ENCODE data around the gene SLTM.
"Not testable (repeated sequence)": the region's sequence is repeated elsewhere in the genome, so short reads cannot be mapped to it uniquely, and the experiment has no call there.

The SLTM gene

DNA sequence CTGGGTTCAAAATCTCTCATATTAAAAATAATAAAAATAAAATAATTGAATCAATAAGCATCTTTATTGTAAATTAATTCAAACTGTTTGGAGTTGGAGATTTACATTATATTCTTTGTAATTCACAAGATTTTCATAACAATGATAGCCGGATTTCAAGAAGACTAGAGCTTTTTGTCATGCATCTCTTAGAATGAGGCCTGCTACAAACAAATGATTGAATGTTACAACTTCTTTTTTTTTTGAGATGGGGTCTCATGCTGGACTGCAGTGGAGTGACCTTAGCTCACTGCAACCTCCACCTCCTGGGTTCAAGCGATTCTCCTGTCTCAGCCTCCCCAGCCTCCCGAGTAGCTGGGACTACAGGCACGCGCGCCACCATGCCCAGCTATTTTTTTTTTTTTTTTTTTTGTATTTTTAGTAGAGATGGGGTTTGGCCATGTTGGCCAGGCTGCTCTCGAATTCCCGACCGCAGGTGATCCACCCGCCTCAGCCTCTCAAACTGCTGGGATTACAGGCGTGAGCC, 3.5 kb downstream of the SLTM start:
- no peak for DNase-seq

DNA sequence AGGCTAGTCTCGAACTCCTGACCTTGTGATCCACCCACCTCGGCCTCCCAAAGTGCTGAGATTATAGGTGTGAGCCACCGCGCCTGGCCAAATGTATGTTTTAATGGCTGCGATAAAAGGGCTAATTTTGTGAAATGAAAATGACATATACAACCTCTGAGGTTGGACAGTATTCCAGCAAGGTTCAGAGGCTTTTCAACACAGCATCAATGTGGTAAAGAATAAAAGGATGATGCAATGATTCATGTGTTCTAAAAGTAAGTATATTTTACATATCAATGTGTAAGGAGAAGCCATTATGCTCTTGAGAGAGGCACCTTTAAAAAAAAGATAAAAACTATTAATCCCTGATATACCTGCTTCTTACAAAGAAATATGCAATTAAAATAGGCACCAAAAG, 6.7 kb downstream of the SLTM start:
- DNase-seq, result no peak

DNA sequence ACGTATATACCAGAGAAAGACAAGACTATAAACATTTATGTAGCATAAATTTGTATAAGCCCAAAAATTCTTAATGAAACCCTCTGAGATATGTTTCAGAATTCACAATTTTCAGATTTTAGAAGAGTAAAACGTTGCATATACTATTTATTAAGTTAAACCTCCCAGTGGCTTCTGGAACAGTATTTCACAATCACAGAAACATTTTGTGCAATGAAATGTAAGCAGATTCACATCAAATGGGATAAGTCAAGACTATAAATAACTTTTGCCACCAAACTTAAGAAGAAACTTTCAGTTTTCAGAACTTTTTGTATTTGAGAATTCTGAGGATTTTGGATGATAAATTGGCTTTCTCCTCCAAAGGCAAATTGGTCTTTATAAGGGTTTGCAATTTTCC, 9.2 kb downstream of the SLTM start:
- no peak for DNase-seq

DNA sequence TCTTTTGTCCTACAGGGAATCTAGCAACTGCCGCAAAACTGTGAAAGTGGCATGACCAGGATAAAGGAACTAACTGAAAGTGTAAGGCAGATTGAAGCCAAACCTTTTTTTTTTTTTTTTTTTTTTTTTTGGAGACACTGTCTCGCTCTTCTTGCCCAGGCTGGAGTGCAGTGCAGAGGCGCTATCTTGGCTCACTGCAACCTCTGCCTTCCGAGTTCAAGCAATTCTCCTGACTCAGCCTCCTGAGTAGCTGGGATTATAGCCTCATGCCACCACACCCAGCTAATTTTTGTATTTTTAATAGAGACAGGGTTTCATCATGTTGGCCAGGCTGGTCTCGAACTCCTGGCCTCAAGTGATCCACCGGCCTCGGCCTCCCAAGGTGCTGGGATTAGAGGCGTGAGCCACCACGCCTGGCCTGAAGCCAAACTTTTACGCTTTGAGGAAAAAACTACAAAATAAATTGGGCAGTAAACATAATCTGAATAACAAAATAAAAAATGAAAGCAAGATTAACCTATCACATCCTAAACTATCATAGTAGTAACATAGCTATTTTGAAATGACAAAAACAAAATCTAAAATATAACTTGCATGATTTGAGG, 9.7 kb downstream of the SLTM start:
- no peak for DNase-seq

DNA sequence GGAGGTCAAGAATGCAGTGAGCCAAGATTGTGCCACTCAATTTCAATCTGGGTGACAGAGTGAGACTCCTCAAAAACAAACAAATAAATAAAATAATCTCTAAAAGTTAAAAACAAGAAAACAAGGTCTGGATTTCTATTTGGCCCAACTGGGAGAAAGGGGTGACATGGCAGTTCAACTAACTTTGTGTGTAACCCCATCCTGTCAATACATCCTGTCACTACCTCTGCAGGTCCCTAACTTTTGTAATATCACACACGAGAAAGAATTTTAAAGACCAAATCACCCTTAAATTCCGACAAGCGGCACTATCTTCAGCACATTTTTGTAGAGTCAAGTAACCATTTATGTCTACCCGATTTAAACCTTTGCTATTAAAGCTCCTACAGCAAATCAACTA, 10.2 kb downstream of the SLTM start:
- DNase-seq, result no peak

DNA sequence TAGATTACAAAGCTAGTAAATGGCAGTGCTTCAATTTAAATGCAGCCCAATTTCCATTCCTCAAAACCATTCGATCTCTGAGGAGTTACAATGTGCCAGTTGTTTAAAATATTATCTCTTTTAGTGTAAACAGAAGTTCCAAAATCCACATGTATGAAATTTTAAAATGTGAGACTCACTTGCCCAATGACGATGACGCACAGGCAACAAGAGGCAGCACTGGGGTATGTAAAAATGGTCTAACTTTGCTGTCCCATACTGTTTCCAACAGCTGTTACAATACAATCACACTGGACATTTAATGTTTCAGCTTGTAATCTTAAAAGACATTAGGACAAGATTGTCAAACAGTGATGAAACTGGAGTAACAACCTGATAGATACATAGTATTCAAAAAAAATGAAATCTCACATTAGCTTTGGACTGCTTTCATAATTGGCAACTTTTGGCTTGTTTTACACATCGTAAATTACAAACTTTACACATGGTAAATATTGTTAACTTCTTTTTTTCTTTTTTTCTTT, 12.2 kb downstream of the SLTM start:
- DNase-seq, result no peak

DNA sequence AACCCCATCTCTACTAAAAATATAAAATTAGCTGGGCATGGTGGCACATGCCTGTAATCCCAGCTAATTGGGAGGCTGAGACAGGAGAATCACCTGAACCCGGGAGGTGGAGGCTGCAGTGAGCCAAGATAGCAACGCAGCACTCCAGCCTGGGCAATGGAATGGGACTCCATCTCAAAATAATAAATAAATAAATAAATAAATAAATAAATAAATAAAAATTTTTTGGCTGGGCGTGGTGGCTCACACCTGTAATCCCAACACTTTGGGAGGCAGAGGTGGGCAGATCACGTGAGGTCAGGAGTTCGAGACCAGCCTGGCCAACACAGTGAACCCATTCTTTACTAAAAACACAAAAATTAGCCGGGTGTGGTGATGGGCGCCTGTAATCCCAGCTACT, 13.0 kb downstream of the SLTM start:
- not testable (repeated sequence) for DNase-seq

DNA sequence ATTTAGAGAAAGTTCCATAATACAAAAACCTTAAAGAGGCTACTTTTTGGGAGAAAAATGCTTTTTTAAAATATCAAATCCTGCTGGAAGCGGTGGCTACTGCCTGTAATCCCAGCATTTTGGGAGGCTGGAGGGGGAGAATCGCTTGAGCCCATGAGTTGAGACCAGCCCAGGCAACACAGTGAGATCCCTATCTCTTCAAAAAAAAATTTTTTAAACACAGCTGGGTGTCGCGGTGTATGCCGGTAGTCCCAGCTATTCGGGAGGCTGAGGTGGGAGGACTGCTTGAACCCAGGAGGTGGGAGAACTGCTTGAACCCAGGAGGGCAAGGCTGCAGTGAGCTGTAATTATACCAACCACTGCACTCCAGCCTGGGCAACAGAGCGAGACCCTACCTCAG, 14.2 kb downstream of the SLTM start:
- DNase-seq, result no peak

DNA sequence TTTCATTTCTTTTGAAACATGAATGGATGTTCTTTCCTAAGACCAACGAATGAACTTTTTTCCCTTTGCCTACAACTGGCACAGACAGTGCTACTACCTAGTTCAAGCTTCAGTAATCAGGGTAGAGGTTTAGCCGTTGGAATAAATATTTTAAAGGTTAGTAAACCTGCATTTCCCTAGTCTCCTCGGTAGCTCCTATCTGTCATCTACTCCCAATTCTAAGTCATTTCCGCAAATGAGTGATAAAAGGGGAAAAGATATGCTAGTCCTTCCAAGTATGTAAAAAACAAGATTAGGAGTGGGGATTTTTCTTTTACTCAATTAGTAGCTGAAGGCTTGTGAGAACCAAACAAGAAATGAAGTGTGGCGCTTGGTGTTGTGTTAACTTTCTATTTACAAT, 15.2 kb downstream of the SLTM start:
- DNase-seq, result no peak

DNA sequence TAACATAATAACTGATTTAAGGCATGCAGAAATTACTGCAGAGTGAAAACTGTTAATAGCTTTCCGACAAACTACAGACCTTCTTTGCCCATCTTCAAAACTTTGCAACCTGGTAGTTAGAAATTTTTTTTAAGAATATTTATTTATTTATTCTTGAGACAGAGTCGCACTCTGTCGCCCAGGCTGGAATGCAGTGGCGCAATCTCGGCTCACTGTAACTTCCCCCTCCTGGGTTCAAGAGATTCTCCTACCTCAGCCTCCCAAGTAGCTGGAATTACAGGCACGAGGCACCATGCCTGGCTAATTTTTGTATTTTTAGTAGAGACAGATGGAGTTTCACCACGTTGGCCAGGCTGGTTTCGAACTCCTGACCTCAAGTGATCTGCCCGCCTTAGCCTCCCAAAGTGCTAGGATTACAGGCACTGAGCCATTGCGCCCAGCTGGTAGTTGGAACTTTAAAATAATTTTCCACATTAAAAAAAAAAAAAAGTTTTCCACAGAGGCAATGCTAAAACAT, 15.8 kb downstream of the SLTM start:
- DNase-seq, result not testable (repeated sequence)

DNA sequence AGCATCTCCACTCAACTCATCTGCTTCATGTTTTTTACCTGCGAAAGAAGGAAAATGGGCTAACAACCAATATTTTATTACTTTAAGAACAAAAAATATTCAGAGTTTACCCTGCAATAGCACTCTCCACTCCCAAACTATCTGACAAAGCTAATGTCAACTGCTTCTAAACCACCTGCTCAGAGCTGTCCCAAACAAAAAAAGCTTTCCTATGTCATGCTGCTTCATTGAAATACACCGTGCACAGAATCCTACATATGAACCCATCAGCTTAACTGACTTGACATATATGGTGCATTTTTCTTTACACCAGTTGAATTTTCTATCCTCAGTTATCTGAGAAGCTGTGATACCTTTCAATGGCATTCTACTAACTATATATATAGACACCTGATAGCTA, 16.5 kb downstream of the SLTM start:
- no peak for DNase-seq

DNA sequence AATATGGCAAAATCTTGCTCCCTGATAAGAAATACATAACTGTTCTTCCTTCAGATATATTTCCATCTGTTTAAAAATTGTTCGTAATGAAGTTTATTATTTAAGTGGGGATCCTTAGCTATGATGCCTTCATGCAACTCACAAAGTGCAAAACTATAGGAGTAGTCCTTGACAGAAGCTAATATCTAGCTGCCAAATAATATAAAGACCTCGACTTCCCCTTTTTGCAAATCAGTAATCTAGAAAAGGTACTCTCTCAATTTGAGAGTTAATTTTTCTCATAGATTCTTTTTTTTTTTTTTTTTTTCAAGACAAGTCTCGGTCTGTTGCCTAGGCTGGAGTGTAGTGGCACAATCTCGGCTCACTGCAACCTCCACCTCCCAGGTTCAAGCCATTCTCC, 23.0 kb downstream of the SLTM start:
- DNase-seq, result no peak

DNA sequence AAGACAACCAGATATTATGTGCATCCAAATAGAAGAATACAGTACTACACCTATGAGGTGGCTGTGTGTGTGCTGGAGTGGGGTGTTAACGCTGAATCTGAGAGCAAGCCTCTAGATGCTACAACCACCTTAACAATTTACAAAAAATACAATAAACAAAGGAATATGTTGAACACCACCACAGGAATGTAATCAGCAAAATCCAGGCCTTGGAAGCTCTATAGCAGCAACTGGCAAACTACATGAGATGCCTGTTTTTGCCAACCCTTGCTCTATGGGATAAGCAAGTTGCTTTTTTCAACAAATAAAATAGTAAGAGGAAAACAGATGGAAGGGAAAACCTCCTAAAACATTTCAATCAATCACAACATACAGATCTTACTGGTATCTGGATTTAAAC, 23.9 kb downstream of the SLTM start:
- no peak for DNase-seq

DNA sequence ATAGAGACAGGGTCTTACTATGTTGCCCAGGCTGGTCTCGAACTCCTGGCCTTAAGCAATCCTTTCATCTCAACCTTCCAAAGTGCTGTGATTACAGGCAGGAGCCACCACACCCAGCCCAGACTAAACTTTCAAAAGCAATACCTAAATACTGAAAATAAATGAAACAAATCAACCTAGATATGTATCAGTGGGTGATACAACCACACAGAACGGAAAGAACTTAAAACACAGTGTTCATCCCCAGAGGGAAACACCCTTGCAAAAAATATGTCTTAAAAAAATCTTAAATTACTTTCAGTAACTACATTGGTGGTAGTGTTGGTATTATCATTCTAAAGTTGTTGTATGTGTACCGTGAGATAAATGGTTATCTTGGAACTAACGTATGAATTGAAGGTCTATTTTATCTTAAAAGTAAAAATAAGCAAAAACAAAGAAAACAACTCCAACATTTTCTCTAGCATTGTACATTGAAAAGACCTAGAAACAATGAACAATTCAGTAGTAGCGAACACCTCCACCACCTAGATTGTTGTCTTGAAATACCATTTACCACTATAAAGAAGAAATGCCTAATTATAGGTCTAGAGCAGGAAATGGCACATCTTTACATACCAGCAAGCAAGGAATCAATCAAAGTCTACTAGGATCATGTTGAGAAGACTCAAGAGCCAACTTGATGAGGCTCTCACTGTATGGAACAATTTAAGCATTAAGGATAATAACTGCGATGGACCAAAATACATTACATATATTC, 24.7 kb downstream of the SLTM start:
- no peak for DNase-seq

DNA sequence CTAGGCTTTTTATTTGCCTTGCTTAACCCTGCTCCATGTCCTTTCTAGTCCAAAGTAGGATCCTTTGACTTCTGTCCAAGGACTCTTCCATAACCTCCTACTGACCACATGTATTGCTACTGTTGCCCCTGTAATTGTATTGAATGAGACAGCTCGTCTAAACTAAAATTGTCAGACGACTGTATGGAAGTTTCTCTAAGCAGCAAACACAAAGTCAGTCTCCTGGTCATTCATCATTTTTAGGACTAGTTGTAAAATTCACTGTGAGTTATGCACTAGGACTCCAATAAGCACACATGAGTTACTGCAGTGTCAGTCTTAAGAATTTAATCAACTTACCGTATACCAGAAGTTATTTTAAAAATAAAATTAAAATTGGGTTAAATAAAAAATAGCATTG, 32.8 kb downstream of the SLTM start:
- DNase-seq, result no peak

DNA sequence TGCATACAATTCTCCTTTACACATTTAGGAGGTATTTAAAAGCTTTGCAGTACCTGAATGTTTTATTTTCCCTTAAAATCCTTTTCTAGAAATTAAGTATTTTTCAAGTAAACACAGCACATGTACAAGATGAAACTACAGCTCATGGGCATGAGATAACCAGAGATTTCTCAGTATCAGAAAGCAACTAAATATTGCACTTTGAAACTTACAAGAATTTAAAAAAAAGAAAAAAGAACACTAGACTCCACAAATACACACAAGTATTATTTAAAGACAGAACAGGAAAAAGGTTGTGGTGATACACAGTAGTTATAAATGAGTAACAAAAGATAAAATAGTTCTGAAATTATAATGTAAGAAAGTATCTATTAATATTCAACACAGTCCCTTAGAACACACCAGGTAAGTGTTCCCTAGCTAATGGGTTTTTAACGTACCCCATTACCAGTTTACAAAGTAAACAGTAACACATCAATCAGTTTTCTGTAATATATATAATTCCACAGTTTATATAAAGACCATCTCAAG, 35.3 kb downstream of the SLTM start:
- no peak for DNase-seq

DNA sequence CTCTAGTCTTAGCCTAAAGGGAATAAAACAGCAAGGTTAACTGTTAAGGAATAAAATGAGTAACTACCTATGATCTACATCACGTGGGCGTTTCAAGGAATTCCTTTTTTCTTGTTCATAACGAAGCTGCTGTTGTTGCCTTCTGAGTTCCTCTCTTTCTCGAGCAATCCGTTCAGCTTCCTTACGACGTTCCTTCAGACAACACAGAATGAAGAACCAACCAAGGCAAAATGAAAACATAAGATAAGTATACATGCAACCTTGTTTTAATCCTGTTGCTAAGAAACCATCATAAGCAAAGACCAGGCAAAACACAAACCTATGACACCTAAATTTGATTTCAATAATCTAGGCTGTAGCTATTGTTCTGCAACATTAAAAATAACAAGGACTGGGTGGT, 44.1 kb downstream of the SLTM start:
- DNase-seq, result no peak

DNA sequence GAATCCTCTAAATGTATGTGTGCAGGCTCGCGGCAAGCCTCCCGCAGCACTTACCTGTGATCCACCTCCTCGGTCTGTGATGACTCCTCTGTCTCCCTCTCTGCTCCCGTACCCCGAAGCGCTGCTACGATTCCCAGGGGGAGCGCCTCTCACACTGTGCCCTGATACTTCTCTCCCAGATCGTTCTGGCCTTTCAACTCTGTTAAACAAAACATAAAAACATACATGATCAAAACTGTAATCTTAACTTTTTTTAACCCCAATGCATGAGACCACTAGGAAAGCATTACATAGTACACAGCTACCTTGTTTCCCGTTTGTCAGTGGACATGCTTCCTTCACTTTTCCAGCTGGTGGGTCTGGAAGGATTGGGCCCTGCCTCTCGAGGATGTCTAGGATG, 46.6 kb downstream of the SLTM start:
- no peak for DNase-seq

DNA sequence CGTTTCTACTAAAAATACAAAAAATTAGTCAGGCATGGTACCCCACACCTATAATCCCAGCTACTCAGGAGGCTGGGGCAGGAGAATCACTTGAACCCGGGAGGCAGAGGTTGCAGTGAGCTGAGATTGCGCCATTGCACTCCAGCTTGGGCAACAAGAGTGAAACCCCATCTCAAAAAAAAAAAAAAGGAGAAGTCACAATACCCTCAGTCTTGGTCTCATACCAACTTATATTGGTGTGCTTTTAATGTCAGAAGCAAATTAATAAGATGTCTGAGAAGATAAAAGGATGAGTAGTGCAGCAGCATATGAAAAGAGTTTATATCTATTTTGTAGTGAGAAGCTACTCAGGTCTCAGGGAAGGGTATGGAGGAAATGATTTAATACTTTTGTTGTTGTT, 49.6 kb downstream of the SLTM start:
- not testable (repeated sequence) for DNase-seq

DNA sequence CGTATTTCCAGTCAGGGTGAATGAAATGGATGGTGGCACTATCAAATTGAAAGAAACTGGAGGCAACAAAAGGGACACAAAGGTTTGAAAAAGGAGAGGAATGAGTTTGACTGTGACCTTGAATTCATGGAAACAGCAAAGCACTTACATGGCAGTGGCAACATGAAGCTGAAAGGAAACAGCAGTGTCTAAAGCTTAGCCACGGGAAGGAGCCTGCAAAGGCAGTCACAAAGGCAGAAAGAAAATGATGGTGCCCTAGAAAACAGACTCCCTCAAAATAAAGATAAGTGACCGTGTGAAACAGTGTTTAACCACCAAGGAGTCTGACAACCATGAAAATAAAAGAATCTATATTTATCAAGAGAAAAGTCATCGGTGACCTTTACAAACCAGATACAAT, 51.2 kb downstream of the SLTM start:
- no peak for DNase-seq

DNA sequence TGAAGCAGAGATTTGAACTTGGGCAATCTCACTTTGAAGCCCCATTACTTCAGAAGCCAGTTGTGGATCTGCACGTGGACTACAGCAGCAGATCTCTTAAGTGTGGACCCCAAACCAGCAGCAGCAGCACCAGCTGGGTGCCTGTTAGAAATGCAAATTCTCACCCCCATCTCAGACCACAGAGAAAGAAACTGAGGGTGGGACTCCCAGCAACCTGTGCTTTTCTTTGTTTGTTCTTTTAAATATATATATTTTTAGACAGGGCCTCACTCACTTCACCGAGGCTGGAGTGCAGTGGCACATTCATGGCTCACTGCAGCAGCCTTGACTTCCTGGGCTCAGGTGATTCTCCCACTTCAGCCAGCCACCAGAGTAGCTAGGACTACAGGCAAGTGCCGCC, 53.2 kb downstream of the SLTM start:
- DNase-seq, result no peak

DNA sequence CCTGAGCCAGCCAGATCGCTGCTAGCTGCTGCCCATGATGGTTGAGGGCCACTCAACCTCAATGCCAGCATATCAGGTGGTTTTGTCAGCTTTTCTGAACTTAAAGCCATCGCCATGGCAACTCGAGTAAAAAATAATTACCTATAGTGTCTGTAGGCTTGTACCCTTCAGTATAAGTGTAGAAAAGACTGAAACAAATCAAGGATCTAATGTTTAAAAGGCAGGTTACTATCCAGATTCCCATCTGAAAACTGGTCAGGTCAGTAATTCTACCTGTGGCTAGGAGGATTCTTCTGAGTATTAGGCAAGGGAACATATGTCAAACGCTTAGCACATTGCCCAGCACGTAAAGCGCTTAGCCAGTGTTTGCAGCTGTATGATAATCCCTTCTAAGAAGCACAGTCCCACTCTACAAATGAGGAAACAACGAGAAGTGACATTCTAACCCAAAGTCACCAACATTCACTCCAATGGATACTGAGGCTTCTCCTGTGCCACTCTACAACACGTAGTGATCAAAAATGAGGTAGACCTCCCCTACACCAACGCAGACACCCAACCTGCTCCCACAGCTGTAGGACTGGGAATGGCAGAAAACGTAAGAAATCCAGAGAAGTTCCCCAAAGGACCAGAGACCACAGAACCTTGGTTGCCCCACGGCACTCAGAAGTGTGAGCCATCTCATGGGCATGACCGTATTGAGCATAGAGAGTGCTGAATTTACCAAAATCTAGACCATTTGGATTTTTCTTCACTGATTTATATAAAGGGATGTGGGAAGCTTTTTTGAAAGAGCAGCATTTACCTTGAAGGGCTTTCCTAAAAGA, 55.3 kb downstream of the SLTM start:
- no peak for DNase-seq
